Measurements from ENCODE around the gene SMARCA4. TPM values are rescaled to one million over a fixed set of nuclear protein-coding genes. Genes with fewer than 3 reads are reported as not detected.

The SMARCA4 gene
- total RNA-seq, 2 experiments from 2014 or later, result 88.6 to 98.6 TPM

DNA sequence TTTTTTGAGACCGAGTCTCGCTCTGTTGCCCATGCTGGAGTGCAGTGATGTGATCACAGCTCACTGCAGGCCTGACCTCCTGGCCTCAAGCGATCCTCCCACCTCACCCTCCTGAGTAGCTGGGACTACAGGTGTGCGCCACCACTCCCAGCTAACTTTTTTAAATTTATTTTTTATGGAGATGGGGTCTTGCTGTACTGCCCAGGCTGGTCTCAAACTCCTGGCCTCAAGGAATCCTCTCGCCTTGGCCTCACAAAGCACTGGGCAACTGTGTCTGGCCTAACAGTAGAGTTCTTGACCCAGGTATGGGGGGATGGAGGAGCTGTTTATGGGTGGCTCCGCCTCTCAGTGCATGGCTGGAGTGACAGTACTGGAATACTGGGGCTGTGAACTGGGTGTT, 59.6 kb downstream of the SMARCA4 start:
- Mint-ChIP-seq H3K27me3 (ENCODE audit: low read depth) (no peaks in the 10 kb centered on the region), H3K4me3 (no peak overlapping the region), H3K27ac (no peak overlapping the region), H3K4me1 (ENCODE audit: low read depth) (no peaks in the 10 kb centered on the region), H3K36me3 (ENCODE audit: low read depth) (peaks cover 21% of the 10 kb centered on the region), H3K9me3 (no peaks in the 10 kb centered on the region)
- no peak for DNase-seq
- CTCF ChIA-PET, result interaction anchor here (0.5 to 1.2 kb wide), 3 partner anchors 79 to 544 kb away, joined by 3 to 4 read pairs (median 3); no protein-coding TSS in a partner anchor
- intact Hi-C loops (cut with micrococcal nuclease), result no loop called here

DNA sequence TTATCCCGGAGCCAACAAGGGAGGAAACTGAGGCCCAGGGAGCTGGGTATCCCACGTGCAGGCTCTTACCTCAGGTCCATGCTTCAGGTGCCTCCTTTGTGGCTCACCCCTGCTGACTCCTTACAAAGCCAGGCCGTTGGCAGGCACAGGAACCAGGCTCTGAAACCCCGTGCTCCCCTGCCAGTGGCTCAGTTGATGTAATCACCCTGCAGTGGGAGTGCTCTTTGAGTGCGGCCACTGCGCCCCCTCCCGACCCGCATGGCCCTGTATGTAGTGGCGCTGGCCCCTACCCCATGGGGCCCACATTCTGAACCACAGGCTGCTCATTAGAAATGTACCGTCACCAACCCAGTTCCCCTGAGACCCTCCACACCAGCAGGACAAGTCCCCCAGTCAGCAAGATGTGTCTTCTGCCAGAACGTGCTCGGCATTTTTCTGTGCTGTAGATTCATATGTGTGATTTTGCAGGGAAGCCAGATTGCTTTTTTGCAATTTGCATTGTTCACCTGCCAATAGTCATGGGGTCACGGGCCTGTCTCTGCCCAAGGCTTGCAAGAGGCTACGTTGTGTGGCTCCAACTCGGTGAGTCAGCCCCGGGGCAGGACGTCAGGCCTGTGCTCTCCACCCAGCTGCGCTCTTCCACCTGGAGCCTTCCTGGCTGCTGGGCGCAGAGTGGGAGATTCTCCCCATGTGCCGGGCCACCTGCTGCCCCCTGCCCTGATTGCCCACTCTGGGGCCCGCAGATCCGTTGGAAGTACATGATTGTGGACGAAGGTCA, 60.3 kb downstream of the SMARCA4 start:
- no peak for DNase-seq
- Mint-ChIP-seq H3K27ac (no peak overlapping the region), H3K9me3 (no peaks in the 10 kb centered on the region), H3K27me3 (ENCODE audit: low read depth) (no peaks in the 10 kb centered on the region), H3K4me3 (no peak overlapping the region), H3K36me3 (ENCODE audit: low read depth) (peaks cover 20% of the 10 kb centered on the region), H3K4me1 (ENCODE audit: low read depth) (no peaks in the 10 kb centered on the region)
- CTCF ChIA-PET, result interaction anchor here (0.5 to 1.2 kb wide), 3 partner anchors 79 to 543 kb away, joined by 3 to 4 read pairs (median 3); no protein-coding TSS in a partner anchor
- intact Hi-C loops (cut with micrococcal nuclease), result no loop called here

DNA sequence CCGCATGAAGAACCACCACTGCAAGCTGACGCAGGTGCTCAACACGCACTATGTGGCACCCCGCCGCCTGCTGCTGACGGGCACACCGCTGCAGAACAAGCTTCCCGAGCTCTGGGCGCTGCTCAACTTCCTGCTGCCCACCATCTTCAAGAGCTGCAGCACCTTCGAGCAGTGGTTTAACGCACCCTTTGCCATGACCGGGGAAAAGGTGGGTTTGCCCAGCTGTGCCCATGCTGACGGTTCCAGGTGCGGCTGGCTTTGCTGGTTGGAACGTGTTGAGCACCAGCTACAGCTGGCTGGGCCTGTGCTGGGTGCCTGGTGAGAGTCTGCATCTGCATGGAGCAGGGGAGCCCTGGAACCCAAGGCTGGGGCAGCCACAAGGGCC, 60.9 kb downstream of the SMARCA4 start:
- Mint-ChIP-seq H3K9me3 (no peaks in the 10 kb centered on the region), H3K36me3 (ENCODE audit: low read depth) (peaks cover 20% of the 10 kb centered on the region), H3K27ac (no peak overlapping the region), H3K4me3 (no peak overlapping the region), H3K4me1 (ENCODE audit: low read depth) (no peaks in the 10 kb centered on the region), H3K27me3 (ENCODE audit: low read depth) (no peaks in the 10 kb centered on the region)
- CTCF ChIA-PET, result interaction anchor here (0.6 to 0.9 kb wide), 2 partner anchors 15 to 91 kb away, joined by 3 to 4 read pairs; no protein-coding TSS in a partner anchor
- intact Hi-C loops (cut with micrococcal nuclease), result no loop called here
- no peak for DNase-seq

DNA sequence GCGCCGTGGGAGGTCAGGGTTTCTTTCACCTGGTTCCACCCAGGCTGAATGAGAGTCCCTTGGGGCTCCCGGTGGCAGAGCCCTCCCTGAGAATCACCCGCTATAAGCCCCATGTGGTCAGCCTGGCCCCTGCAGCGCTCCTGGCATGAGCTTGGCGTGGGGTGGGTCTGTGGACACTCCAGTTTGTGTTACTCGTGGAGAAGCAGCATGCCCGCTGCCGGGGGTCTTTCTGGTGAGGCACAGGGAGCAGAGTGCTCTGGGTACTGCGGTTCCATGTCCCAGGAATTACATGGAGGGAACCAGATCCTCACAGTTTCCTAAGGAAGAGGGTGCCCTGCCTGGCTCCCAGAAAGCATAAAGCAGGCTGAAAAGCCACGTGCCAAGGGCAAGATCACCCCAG, 62.2 kb downstream of the SMARCA4 start:
- intact Hi-C loops (cut with micrococcal nuclease), result no loop called here
- Mint-ChIP-seq H3K4me1 (ENCODE audit: low read depth) (no peaks in the 10 kb centered on the region), H3K36me3 (ENCODE audit: low read depth) (peaks cover 20% of the 10 kb centered on the region)

DNA sequence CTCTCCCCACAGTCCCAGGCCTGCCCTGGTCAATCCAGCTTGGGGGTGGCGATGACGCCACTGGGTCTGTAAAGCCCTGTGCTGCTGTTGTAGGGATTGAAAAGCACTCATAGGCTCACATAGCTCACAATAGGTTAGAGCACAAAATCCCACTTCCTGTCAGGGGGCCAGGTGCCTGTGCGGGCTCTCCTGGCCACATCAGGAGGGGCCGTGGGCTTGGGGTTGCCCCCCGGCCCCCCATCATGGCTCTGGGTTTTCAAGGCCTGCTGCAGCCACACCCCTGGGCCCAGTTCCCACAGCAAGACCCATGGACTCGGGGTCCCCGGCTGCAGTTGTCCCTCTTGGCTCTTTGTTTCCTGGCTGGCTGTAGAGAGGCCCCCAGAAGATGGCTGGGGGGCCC, 62.9 kb downstream of the SMARCA4 start:
- no peak overlapping the region for H3K4me3 Mint-ChIP-seq
- no peak for DNase-seq
- no peaks in the 10 kb centered on the region for H3K4me1 Mint-ChIP-seq (ENCODE audit: low read depth)
- H3K9me3 Mint-ChIP-seq, result no peaks in the 10 kb centered on the region
- CTCF ChIA-PET, result interaction anchor here (0.8 kb wide), 1 partner anchor 82 kb away, joined by 3 read pairs; no protein-coding TSS in a partner anchor
- intact Hi-C loops (cut with micrococcal nuclease), result no loop called here
- no peaks in the 10 kb centered on the region for H3K27me3 Mint-ChIP-seq (ENCODE audit: low read depth)
- H3K27ac Mint-ChIP-seq, result no peak overlapping the region
- H3K36me3 Mint-ChIP-seq (ENCODE audit: low read depth), result peaks cover 15% of the 10 kb centered on the region

More for the DNA sequence above, 62.2 kb downstream of the SMARCA4 start:
- H3K27me3 Mint-ChIP-seq (ENCODE audit: low read depth), result no peaks in the 10 kb centered on the region
- H3K4me3 Mint-ChIP-seq, result no peak overlapping the region
- no peak overlapping the region for H3K27ac Mint-ChIP-seq
- no peaks in the 10 kb centered on the region for H3K9me3 Mint-ChIP-seq
- DNase-seq, result no peak
- CTCF ChIA-PET, result interaction anchor here (0.8 to 0.9 kb wide), 2 partner anchors 13 to 81 kb away, joined by 3 to 4 read pairs; no protein-coding TSS in a partner anchor

DNA sequence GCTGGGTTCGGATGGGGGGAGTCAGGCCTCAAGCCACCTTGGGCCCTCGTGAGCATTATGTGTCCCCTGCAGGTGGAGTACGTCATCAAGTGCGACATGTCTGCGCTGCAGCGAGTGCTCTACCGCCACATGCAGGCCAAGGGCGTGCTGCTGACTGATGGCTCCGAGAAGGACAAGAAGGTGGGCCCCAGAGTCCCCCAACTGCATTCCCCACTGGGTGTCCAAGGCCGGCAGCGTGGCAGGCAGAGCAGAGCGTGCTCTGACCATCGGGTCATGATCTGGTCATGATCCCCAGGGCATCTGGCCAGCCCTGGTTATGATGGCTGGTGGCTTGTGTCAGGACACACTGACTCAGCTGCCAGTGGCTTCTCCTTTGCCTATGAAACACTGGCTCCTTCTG, 63.4 kb downstream of the SMARCA4 start:
- intact Hi-C loops (cut with micrococcal nuclease), result no loop called here
- Mint-ChIP-seq H3K9me3 (no peaks in the 10 kb centered on the region), H3K27ac (no peak overlapping the region), H3K27me3 (ENCODE audit: low read depth) (no peaks in the 10 kb centered on the region), H3K4me3 (no peak overlapping the region), H3K4me1 (ENCODE audit: low read depth) (no peaks in the 10 kb centered on the region), H3K36me3 (ENCODE audit: low read depth) (peaks cover 12% of the 10 kb centered on the region)
- DNase-seq, result no peak
- CTCF ChIA-PET, result no interaction called here

DNA sequence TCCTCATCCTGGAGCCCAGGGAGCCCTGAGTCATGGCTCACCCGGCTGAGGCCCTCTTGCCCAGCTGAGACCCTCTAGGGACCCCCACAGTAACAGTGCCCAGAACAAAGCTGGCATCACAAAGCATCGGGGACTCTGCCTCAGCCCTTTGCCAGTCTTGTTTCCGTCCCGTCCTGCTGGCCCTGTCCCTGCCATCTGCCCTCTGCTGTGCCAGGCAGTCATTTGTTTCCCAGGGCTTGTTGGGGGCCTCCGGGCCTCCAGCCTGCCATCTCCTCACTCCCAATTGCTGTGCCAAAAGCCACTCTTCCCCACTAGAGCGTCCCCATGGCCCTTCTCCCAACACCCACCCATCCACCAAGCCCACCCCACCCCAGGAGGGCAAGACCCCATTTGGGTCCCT, 64.2 kb downstream of the SMARCA4 start:
- CTCF ChIA-PET, result interaction anchor here (0.6 kb wide), 2 partner anchors 100 to 107 kb away, joined by 4 read pairs; no protein-coding TSS in a partner anchor
- H3K9me3 Mint-ChIP-seq, result no peaks in the 10 kb centered on the region
- intact Hi-C loops (cut with micrococcal nuclease), result no loop called here
- H3K4me3 Mint-ChIP-seq, result no peak overlapping the region
- H3K27ac Mint-ChIP-seq, result no peak overlapping the region
- H3K36me3 Mint-ChIP-seq (ENCODE audit: low read depth), result peaks cover 7% of the 10 kb centered on the region
- H3K27me3 Mint-ChIP-seq (ENCODE audit: low read depth), result no peaks in the 10 kb centered on the region
- H3K4me1 Mint-ChIP-seq (ENCODE audit: low read depth), result no peaks in the 10 kb centered on the region
- DNase-seq, result no peak

DNA sequence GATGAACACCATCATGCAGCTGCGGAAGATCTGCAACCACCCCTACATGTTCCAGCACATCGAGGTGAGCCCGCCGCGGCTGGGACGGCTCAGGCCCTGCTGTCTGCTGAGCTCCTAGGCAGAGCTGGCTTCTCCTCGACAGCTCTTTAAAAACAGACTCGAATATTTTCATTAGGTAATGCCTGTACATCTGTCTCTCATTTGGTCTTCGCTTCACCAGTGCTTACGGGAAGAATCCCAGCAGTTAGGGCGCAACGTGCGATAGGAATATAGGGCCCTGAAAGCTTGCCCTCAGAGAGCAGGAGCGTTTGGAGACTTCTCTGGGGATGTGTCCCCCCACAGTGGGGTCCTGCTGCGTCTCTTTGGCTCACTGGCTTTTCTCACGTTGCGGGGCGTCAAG, 64.6 kb downstream of the SMARCA4 start:
- peaks cover 9% of the 10 kb centered on the region for H3K36me3 Mint-ChIP-seq (ENCODE audit: low read depth)
- no peaks in the 10 kb centered on the region for H3K9me3 Mint-ChIP-seq
- no peak overlapping the region for H3K27ac Mint-ChIP-seq
- DNase-seq, result no peak
- CTCF ChIA-PET, result interaction anchor here (0.6 kb wide), 2 partner anchors 100 to 107 kb away, joined by 4 read pairs; no protein-coding TSS in a partner anchor
- H3K4me3 Mint-ChIP-seq, result no peak overlapping the region
- intact Hi-C loops (cut with micrococcal nuclease), result no loop called here
- no peaks in the 10 kb centered on the region for H3K4me1 Mint-ChIP-seq (ENCODE audit: low read depth)
- no peaks in the 10 kb centered on the region for H3K27me3 Mint-ChIP-seq (ENCODE audit: low read depth)

DNA sequence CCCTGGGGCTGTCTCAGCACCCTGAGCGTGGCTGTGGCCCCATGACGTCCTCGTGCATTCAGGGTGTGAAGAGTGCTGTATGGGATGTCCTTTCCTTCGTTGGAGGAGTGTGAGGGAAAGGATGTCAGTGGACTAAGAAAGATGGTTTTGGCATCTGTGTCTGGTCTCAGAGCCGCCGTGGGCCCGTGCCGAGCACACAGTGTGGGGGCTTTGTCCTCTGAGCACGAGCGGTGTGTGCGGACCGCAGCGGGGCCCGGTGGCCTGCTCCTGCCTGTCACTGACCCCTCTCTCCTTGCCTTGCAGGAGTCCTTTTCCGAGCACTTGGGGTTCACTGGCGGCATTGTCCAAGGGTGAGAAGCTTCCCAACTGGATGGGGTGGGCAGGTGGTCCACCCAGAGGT, 65.2 kb downstream of the SMARCA4 start:
- no peak overlapping the region for H3K4me3 Mint-ChIP-seq
- H3K4me1 Mint-ChIP-seq (ENCODE audit: low read depth), result no peaks in the 10 kb centered on the region
- H3K9me3 Mint-ChIP-seq, result no peaks in the 10 kb centered on the region
- intact Hi-C loops (cut with micrococcal nuclease), result no loop called here
- peaks cover 7% of the 10 kb centered on the region for H3K36me3 Mint-ChIP-seq (ENCODE audit: low read depth)
- no peak overlapping the region for H3K27ac Mint-ChIP-seq
- CTCF ChIA-PET, result no interaction called here
- no peaks in the 10 kb centered on the region for H3K27me3 Mint-ChIP-seq (ENCODE audit: low read depth)
- no peak for DNase-seq

DNA sequence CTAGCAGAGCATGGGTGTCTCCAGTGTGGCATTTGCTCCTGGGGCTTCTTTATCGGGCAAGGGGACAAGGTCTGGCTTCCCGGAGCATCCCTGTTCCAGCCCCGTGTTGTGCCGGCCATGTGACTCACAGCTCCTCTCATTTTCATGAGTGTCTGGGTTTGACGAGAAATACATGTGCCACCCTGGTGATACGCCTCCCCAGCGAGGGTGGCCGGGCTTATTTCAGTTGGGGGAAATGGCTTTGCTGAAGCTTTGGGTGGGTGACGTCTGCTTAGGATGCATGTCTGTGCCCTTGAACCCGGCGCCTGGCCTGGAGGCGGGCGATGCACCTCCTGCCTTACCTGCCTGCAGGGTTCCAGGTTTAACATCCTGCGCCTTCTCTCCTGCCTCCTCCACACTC, 66.6 kb downstream of the SMARCA4 start:
- intact Hi-C loops (cut with micrococcal nuclease), result no loop called here
- DNase-seq, result no peak
- Mint-ChIP-seq H3K27me3 (ENCODE audit: low read depth) (no peaks in the 10 kb centered on the region), H3K4me3 (no peak overlapping the region), H3K36me3 (ENCODE audit: low read depth) (peaks cover 4% of the 10 kb centered on the region), H3K9me3 (no peaks in the 10 kb centered on the region), H3K4me1 (ENCODE audit: low read depth) (no peaks in the 10 kb centered on the region), H3K27ac (no peak overlapping the region)
- CTCF ChIA-PET, result interaction anchor here (1.4 kb wide), 1 partner anchor 99 kb away, joined by 3 read pairs; no protein-coding TSS in a partner anchor

DNA sequence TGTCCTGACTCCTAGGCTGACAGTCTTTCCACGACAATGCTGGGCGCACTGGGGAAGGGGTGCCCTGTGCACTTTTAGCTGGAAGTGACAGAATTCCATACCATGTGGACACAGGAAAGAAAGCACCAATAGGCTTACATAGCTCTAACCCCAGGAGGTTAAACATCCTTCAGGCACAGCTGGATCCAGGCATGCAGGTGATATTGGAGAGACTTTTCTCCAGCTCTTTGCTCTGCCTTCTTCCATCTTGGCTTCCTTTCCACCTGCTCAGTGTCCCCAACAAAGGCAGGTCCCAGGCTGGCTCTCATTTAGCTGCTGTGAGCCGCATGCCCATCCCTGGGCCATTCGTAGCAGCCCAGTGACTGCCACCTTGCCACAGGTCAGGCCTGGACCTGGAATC, 67.3 kb downstream of the SMARCA4 start:
- no peak overlapping the region for H3K4me3 Mint-ChIP-seq

DNA sequence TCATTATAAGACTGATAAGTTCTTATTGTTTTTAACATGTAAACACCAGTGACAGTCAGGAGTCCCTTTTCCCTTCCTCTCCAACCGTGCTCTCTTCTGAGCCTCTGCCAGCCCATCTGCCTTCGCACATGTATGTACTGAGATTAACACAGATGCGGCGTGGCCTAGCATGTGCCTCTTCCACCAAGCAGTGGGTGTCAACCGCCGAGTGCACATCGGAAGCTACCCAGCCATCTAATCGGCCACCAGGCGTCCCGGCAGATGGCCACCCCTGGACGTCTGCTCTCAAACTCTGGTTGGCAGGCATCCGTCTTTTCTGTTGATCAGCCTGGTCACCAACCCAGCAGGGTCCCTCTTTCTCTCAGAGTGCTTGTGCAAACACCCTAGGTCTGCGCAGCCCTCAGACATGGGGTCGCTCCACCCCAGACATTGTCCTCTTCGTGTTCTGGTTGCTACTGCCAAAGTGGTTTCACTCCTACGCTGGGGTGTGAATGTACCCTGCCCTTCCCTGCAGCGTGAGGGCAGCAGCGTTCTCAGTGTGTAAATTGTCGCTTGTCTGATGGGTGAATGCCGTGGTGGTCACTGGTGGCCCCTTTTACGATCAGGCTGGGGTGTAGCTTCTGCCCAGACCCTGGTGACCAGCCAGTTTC, 70.7 kb downstream of the SMARCA4 start:
- Mint-ChIP-seq H3K4me1 (ENCODE audit: low read depth) (peaks cover 8% of the 10 kb centered on the region), H3K27me3 (ENCODE audit: low read depth) (no peaks in the 10 kb centered on the region), H3K36me3 (ENCODE audit: low read depth) (peaks cover 21% of the 10 kb centered on the region), H3K4me3 (no peak overlapping the region), H3K27ac (no peak overlapping the region), H3K9me3 (no peaks in the 10 kb centered on the region)
- CTCF ChIA-PET, result interaction anchor here (1.1 to 1.4 kb wide), 3 partner anchors 90 to 95 kb away, joined by 3 to 5 read pairs (median 4); no protein-coding TSS in a partner anchor
- intact Hi-C loops (cut with micrococcal nuclease), result no loop called here
- DNase-seq, result no peak

More for the DNA sequence above, 67.3 kb downstream of the SMARCA4 start:
- Mint-ChIP-seq H3K36me3 (ENCODE audit: low read depth) (peaks cover 4% of the 10 kb centered on the region), H3K27me3 (ENCODE audit: low read depth) (no peaks in the 10 kb centered on the region), H3K4me1 (ENCODE audit: low read depth) (no peaks in the 10 kb centered on the region), H3K9me3 (no peaks in the 10 kb centered on the region), H3K27ac (no peak overlapping the region)
- intact Hi-C loops (cut with micrococcal nuclease), result no loop called here
- DNase-seq, result no peak
- CTCF ChIA-PET, result interaction anchor here (0.6 to 1.4 kb wide), 2 partner anchors 98 to 169 kb away, joined by 3 read pairs; no protein-coding TSS in a partner anchor

All from activated naive CD4-positive, alpha-beta T cell treated with anti-CD3 and anti-CD28 coated beads for 36 hours (primary cell).